Bronchial epithelial cell (primary cell): ENCODE results near the gene UPB1. TPM values are rescaled to one million over a fixed set of nuclear protein-coding genes. Genes with fewer than 3 reads are reported as not detected.

ENCODE experiments used
- DNase-seq: peaks from one replicate; pipeline ENCODE4 v3.0.0-alpha.2; 2010; ENCODE audit warnings: low read depth
- FAIRE-seq: peaks from 2 replicates; lab custom pipeline; 2011; peaks lifted over from hg19 to GRCh38; lab: Jason Lieb, UNC
- H3K27me3 ChIP-seq: 2 replicates; pipeline ENCODE4 v1.5.1; 2011; ENCODE audit warnings: low read length; ENCODE audit not compliant: control insufficient read depth, insufficient read depth
- H3K36me3 ChIP-seq: 2 replicates; pipeline ENCODE4 v1.5.1; 2011; ENCODE audit warnings: low read length; ENCODE audit not compliant: control insufficient read depth, insufficient read depth
- H3K4me3 ChIP-seq: 2 replicates; pipeline ENCODE4 v1.5.1; 2011; ENCODE audit warnings: mild to moderate bottlenecking, low read depth, low read length, control low read depth
- CTCF ChIP-seq: IDR thresholded peaks from 2 replicates; pipeline ENCODE4 v1.5.1; 2011; ENCODE audit warnings: mild to moderate bottlenecking, moderate library complexity, low read length, control low read depth, inconsistent platforms; ENCODE audit not compliant: insufficient read depth, severe bottlenecking
- total RNA-seq: library from RNA; depleted of rRNA; stranded (reverse); fragments of >200 nt; gene quantifications from 2 replicates; pipeline ENCODE4 v1.2.1, GENCODE V29; 2014

The UPB1 gene
- total RNA-seq, 1 donor from 2014 or later, result not detected

- FAIRE-seq (no peak), DNase-seq (no peak)
- TF ChIP-seq CTCF, result no peak
- H3K36me3 ChIP-seq, result no peaks in the 10 kb centered on the region
- H3K27me3 ChIP-seq, result peaks cover 17% of the 10 kb centered on the region
- no peak overlapping the region for H3K4me3 ChIP-seq
These were observed 1.5 kb downstream of the UPB1 start for GRCh38 chr22:24496661-24497060.

GRCh38 chr22:24497841-24498258 lies 2.7 kb downstream of the UPB1 start:
- Histone ChIP-seq H3K27me3 (peaks cover 17% of the 10 kb centered on the region), H3K36me3 (no peaks in the 10 kb centered on the region), H3K4me3 (no peak overlapping the region)
- DNase-seq (no peak), FAIRE-seq (no peak)
- TF ChIP-seq CTCF, result no peak

- Histone ChIP-seq H3K36me3 (no peaks in the 10 kb centered on the region), H3K4me3 (no peak overlapping the region), H3K27me3 (peaks cover 15% of the 10 kb centered on the region)
- no peak for TF ChIP-seq CTCF
- no peak for FAIRE-seq
- no peak for DNase-seq
These were observed 3.7 kb downstream of the UPB1 start for GRCh38 chr22:24498824-24499223.

- no peak for TF ChIP-seq CTCF
- no peak for DNase-seq
- Histone ChIP-seq H3K27me3 (peaks cover 7% of the 10 kb centered on the region), H3K4me3 (no peak overlapping the region), H3K36me3 (no peaks in the 10 kb centered on the region)
- no peak for FAIRE-seq
These were observed 4.7 kb downstream of the UPB1 start for GRCh38 chr22:24499706-24500276.

GRCh38 chr22:24500277-24500820 lies 5.2 kb downstream of the UPB1 start:
- no peak for TF ChIP-seq CTCF
- peaks cover 4% of the 10 kb centered on the region for H3K27me3 ChIP-seq
- no peak overlapping the region for H3K4me3 ChIP-seq
- no peak for FAIRE-seq
- H3K36me3 ChIP-seq, result no peaks in the 10 kb centered on the region
- DNase-seq, result peak; percentile 84

GRCh38 chr22:24501301-24502005 lies 6.3 kb downstream of the UPB1 start:
- H3K4me3 ChIP-seq, result no peak overlapping the region
- H3K27me3 ChIP-seq, result peaks cover 4% of the 10 kb centered on the region
- TF ChIP-seq CTCF, result no peak
- DNase-seq (no peak), FAIRE-seq (peak; percentile 47)
- H3K36me3 ChIP-seq, result no peaks in the 10 kb centered on the region
